GM12878 (cell line): ENCODE results near the gene ARAP2. TPM values are rescaled to one million over a fixed set of nuclear protein-coding genes. Genes with fewer than 3 reads are reported as not detected.

Source experiments
- ATAC-seq: fragments of 200-7000 bp; cut with Tn5 transposase; 3 replicates; pipeline ENCODE4 v1.9.1; 2020; ENCODE audit warnings: mild to moderate bottlenecking, moderate library complexity
- BruUV-seq: library from RNA; stranded (reverse); fragments of 400-500 nt; replicated peaks from 2 replicates; lab custom pipeline; 2021; lab: Mats Ljungman, UMichigan
- CTCF ChIA-PET: fragments of 300-600 bp; sonication (Branson Sonifier 250); formaldehyde crosslinking; extraction: SDS; loops from one replicate; lab custom pipeline; 2021; ENCODE audit warnings: inconsistent platforms; lab: Yijun Ruan, JAX
- POLR2A ChIA-PET: fragments of 350-600 bp; formaldehyde crosslinking; extraction: SDS; loops from one replicate; lab custom pipeline; 2021; ENCODE audit warnings: inconsistent platforms; lab: Charles Lee
- RAD21 ChIA-PET: fragments of 300-600 bp; sonication (Branson Sonifier 250); formaldehyde crosslinking; loops from one replicate; lab custom pipeline; 2023; ENCODE audit warnings: antibody characterized with exemption; ENCODE audit not compliant: unreplicated experiment; lab: Charles Lee
- SMC1A ChIA-PET: fragments of 300-600 bp; sonication (Branson Sonifier 250); formaldehyde crosslinking; loops from one replicate; lab custom pipeline; 2023; ENCODE audit not compliant: unreplicated experiment, uncharacterized antibody; lab: Charles Lee
- DNase-seq: peaks from one replicate; pipeline ENCODE4 v3.0.0-alpha.2; 2011; ENCODE audit warnings: low read depth, low spot score
- FAIRE-seq: peaks from 3 replicates; lab custom pipeline; 2011; peaks lifted over from hg19 to GRCh38; lab: Jason Lieb, UNC
- H2AFZ ChIP-seq: 2 replicates; pipeline ENCODE4 v1.6.0; 2011; ENCODE audit warnings: low read depth, low read length, control low read depth; ENCODE audit not compliant: control insufficient read depth
- H3K27ac ChIP-seq: 2 replicates; pipeline ENCODE4 v1.5.1; 2011; ENCODE audit warnings: control low read depth; ENCODE audit not compliant: control insufficient read depth, insufficient read depth
- H3K27me3 ChIP-seq, 2 experiments: replicated peaks in 1 of 2; 2 replicates each; pipeline versions ENCODE4 v1.6.0 to v1.6.1; 2011; ENCODE audit warnings: low read length in 1 of 2; ENCODE audit not compliant: control insufficient read depth in 2 of 2, insufficient read depth in 2 of 2
- H3K36me3 ChIP-seq, 2 experiments: 2 replicates each; pipeline ENCODE4 v1.5.1; 2011; ENCODE audit warnings: low read length in 1 of 2; ENCODE audit not compliant: control insufficient read depth in 2 of 2, insufficient read depth in 2 of 2
- H3K4me1 ChIP-seq: 2 replicates; pipeline ENCODE4 v1.6.1; 2011; ENCODE audit warnings: mild to moderate bottlenecking, low read length, moderate library complexity, mixed read lengths; ENCODE audit not compliant: control insufficient read depth, insufficient read depth
- H3K4me2 ChIP-seq: 2 replicates; pipeline ENCODE4 v1.6.0; 2011; ENCODE audit warnings: control low read depth; ENCODE audit not compliant: control insufficient read depth, insufficient read depth
- H3K4me3 ChIP-seq: fragments of 200-600 bp; sonication (generic); 2 replicates; pipeline ENCODE4 v1.5.1; 2016
- H3K79me2 ChIP-seq: 2 replicates; pipeline ENCODE4 v1.6.0; 2011; ENCODE audit warnings: low read length; ENCODE audit not compliant: control insufficient read depth, insufficient read depth
- H3K9ac ChIP-seq: 2 replicates; pipeline ENCODE4 v1.8.0; 2011; ENCODE audit warnings: low read length, control low read depth, mixed read lengths; ENCODE audit not compliant: control insufficient read depth, insufficient read depth
- H3K9me3 ChIP-seq: replicated peaks from 3 replicates; pipeline ENCODE4 v1.5.1; 2011; ENCODE audit warnings: mild to moderate bottlenecking, low read length; ENCODE audit not compliant: control insufficient read depth, insufficient read depth
- H4K20me1 ChIP-seq: 2 replicates; pipeline ENCODE4 v1.6.0; 2011; ENCODE audit not compliant: control insufficient read depth, insufficient read depth
- MEF2A ChIP-seq: IDR thresholded peaks from 2 replicates; pipeline ENCODE4 v1.6.1; 2011; ENCODE audit warnings: low read depth, mild to moderate bottlenecking, low read length, moderate library complexity; ENCODE audit not compliant: insufficient read depth
- REST ChIP-seq: IDR thresholded peaks from 2 replicates; pipeline ENCODE4 v1.6.1; 2012; ENCODE audit warnings: mild to moderate bottlenecking, low read depth, low read length
- RUNX3 ChIP-seq: IDR thresholded peaks from 2 replicates; pipeline ENCODE4 v1.6.1; 2012; ENCODE audit warnings: low read length, inconsistent platforms
- WRNIP1 ChIP-seq: IDR thresholded peaks from 2 replicates; pipeline ENCODE4 v1.6.1; 2011; ENCODE audit warnings: low read depth, low read length, improper control_type of control experiment, borderline replicate concordance
- YY1 ChIP-seq: IDR thresholded peaks from 2 replicates; pipeline ENCODE4 v1.6.1; 2011; ENCODE audit warnings: low read depth, mild to moderate bottlenecking, low read length
- WGBS: methylation state at CpG from one replicate; pipeline ENCODE4 v1.1.6; 2016; ENCODE audit warnings: low lambda C conversion rate; ENCODE audit not compliant: insufficient replicate concordance, insufficient coverage; ENCODE audit errors: missing lambda C conversion rate; 5-methylcytosine and 5-hydroxymethylcytosine counted together
- in situ Hi-C: fragments of 300-500 bp; cut with MboI; formaldehyde crosslinking; loops from 9 replicates; pipeline ENCODE4 v1.14.3; 2018; ENCODE audit warnings: mixed read lengths
- intact Hi-C: fragments of 100-400 bp; cut with micrococcal nuclease; formaldehyde crosslinking; loops from one replicate; pipeline ENCODE4 v1.14.2; 2022; ENCODE audit not compliant: unreplicated experiment
- polyA plus RNA-seq, 11 experiments: library from polyadenylated mRNA; depleted of rRNA in 4 of 11; unstranded in 6 of 11; stranded (reverse) in 5 of 11; fragments of >200 nt; fragmentation: Nextera tagmentation in 4 of 11; fragmentation: Illumina TruSeq in 1 of 11; extraction: Ambion mirVana in 4 of 11; extraction: Trizol in 1 of 11; gene quantifications; 1 replicate in 1 of 11; 2 replicates in 10 of 11; pipeline versions ENCODE4 v1.2.1 to v1.2.3, GENCODE V29; 2011 to 2016; ENCODE audit warnings: inconsistent platforms in 2 of 11, missing spikeins in 2 of 11, low read depth in 1 of 11
- total RNA-seq, 4 experiments: library from RNA; depleted of rRNA in 3 of 4; stranded (reverse); fragments of >200 nt in 3 of 4; fragmentation: Illumina TruSeq in 1 of 4; extraction: Trizol in 1 of 4; gene quantifications; 2 replicates each; pipeline versions ENCODE4 v1.2.1 to v1.2.3, GENCODE V29; 2013 to 2021

ARAP2 gene
- total and polyA plus RNA-seq, 10 of the 15 experiments (the other 5 are each of a cell fraction or from before 2014, with no cell fraction given): 5.4 to 36.1 (median 12.2) TPM

DNA sequence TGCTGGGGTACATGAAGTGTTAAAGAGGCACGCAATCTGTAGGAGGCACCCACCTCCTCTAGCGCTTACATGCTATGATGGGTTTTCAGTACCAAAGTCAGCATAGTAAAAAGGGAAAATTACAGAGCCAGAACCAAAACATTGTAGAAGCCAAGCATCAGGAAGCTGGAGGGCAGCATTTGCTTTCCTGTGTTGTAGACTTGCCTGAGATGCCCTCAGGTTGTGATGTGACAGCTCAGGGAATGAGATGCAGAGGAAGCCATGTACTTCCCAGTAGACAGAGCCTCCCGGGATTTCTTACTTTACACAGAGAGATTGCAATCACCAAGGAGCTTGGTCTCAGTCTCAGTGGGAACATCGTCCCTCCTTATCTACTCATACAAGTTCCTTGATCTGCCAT lies 161.5 kb downstream of the ARAP2 start:
- no peak overlapping the region for H3K9ac ChIP-seq
- no peak overlapping the region for H2AFZ ChIP-seq
- DNase-seq: no peak
- SMC1A ChIA-PET: interaction anchor here (0.6 to 2.4 kb wide), 4 partner anchors 8 to 315 kb away, joined by 3 to 6 read pairs (median 3); no protein-coding TSS in a partner anchor
- H3K4me3 ChIP-seq: no peak overlapping the region
- intact Hi-C loops: no loop called here
- no peak for TF ChIP-seq RUNX3
- TF ChIP-seq REST: no peak
- TF ChIP-seq MEF2A: no peak
- no peak for TF ChIP-seq WRNIP1
- no peak for TF ChIP-seq YY1
- TF ChIP-seq, all 136 proteins: peak for 0
- Histone ChIP-seq H3K4me1 (peaks cover 6% of the 10 kb centered on the region; the same call in 1 of the 2 replicates), H3K36me3 (0 out of 4 replicates have a peak, but pooled peaks cover 0 to 6% of the 10 kb centered on the region in 2 experiments), H3K4me2 (no peak overlapping the region), H4K20me1 (no peaks in the 10 kb centered on the region), H3K79me2 (no peaks in the 10 kb centered on the region), H3K9me3 (no peaks in the 10 kb centered on the region), H3K27me3 (no peaks in the 10 kb centered on the region), H3K27ac (no peak overlapping the region)
- RAD21 ChIA-PET: no interaction called here
- POLR2A ChIA-PET: no interaction called here
- CTCF ChIA-PET: interaction anchor here (0.6 to 2.1 kb wide), 4 partner anchors 24 to 388 kb away, joined by 3 to 9 read pairs (median 4); no protein-coding TSS in a partner anchor
- 96% methylated on average over 4 of the region's 4 CpGs for WGBS
- ATAC-seq (no peak), FAIRE-seq (no peak)
- BruUV-seq: no TSS peak
- in situ Hi-C loops: no loop called here
